Astrocyte (in vitro differentiated cells and primary cell): ENCODE measurements around the gene EXOG.

Source experiments
- CTCF ChIP-seq: IDR thresholded peaks from 2 replicates; pipeline ENCODE4 v1.5.1; 2011; ENCODE audit warnings: low read depth, mild to moderate bottlenecking, inconsistent platforms, low read length, moderate library complexity; ENCODE audit not compliant: insufficient read depth
- EZH2 ChIP-seq: IDR thresholded peaks from 2 replicates; pipeline ENCODE4 v1.6.1; 2012; ENCODE audit warnings: mild to moderate bottlenecking, low read length, inconsistent platforms; ENCODE audit not compliant: insufficient read depth

- no peak for TF ChIP-seq CTCF
- no peak for TF ChIP-seq EZH2
These were observed 15.2 kb upstream of the EXOG start for GRCh38 chr3:38480930-38481329.
